NT2/D1 (cell line): ENCODE data around the gene CPD.

Source experiments
- SUZ12 ChIP-seq: IDR thresholded peaks from 2 replicates; pipeline ENCODE4 v1.6.1; 2011; ENCODE audit not compliant: insufficient read length, insufficient read depth; ENCODE audit errors: extremely low read depth
- YY1 ChIP-seq: IDR thresholded peaks from 2 replicates; pipeline ENCODE4 v1.6.1; 2011; ENCODE audit not compliant: insufficient read length, insufficient read depth
- ZNF274 ChIP-seq: IDR thresholded peaks from 2 replicates; pipeline ENCODE4 v1.6.1; 2011; ENCODE audit warnings: mild to moderate bottlenecking, low read depth, low read length

DNA sequence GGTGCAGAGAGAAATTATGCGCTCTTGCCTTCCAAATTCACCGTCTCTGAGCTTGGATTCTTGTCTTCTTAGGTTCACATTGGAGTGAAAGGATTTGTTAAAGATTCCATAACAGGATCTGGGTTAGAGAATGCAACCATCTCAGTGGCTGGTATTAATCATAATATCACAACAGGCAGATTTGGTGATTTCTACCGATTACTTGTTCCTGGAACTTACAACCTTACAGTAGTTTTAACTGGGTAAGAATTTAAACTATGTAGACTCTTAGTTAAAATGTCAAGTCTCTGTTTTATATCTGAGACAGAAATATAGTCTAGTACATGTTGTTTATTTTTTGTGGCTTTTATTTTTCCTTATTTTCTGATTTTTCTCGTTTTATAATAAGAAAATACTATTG lies 42.9 kb downstream of the CPD start:
- TF ChIP-seq YY1 (no peak), ZNF274 (no peak), SUZ12 (no peak)
